ENCODE data around the gene GRK4.

GRK4 gene

DNA sequence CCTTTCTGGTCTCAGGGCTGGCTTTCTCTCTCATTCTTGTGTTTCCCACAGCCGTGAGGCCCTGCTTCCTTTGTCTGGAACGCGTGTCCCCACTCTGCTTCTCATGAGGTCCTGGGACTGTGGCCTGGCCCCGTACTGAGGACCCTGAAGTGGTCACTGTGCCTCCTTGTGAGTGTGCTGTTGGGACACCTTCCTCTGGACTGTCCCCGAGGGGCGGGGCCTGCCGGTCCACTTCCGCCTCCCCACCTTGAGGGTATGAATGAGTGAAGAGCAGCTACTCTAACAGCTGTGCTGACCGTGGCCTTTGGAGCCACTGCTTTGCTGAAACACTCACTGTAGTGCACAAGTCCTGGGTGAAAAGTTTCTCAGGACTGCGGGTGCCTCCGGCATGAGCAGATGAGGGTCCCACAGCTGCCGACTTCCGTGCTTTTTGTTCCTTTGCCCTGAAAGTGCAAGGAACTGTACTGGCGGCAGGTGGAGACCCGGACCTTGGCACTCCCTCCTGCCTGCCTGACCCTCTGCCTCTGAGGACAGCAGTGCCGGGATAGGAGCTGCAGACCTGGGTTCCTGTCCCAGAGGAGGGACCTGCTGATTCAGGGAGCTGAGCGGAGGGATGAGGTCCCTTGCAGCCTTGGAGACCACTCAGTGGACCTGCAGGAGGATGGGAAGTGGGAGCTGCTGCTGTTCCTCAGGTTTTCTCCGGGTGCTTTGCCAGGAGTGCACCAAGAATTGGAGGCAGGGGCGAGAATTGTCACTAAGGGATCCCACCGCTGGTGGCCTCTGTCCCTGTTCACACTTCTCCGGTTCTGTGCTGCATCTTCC lies 73.0 kb downstream of the GRK4 start:
- no peaks in the 10 kb centered on the region for H3K27me3 ChIP-seq (ENCODE audit: insufficient read depth, low read length, poor library complexity, severe bottlenecking)
- no peaks in the 10 kb centered on the region for H3K4me1 ChIP-seq (ENCODE audit: insufficient read depth, low read length, poor library complexity, severe bottlenecking)
- H3K4me3 ChIP-seq (ENCODE audit: low read length, poor library complexity, severe bottlenecking): no peak overlapping the region
- TF ChIP-seq, protein P1, sequence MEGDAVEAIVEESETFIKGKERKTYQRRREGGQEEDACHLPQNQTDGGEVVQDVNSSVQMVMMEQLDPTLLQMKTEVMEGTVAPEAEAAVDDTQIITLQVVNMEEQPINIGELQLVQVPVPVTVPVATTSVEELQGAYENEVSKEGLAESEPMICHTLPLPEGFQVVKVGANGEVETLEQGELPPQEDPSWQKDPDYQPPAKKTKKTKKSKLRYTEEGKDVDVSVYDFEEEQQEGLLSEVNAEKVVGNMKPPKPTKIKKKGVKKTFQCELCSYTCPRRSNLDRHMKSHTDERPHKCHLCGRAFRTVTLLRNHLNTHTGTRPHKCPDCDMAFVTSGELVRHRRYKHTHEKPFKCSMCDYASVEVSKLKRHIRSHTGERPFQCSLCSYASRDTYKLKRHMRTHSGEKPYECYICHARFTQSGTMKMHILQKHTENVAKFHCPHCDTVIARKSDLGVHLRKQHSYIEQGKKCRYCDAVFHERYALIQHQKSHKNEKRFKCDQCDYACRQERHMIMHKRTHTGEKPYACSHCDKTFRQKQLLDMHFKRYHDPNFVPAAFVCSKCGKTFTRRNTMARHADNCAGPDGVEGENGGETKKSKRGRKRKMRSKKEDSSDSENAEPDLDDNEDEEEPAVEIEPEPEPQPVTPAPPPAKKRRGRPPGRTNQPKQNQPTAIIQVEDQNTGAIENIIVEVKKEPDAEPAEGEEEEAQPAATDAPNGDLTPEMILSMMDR (conservative IDR thresholded peaks at IDR 0.05; ENCODE audit: low read length): no peak
- no peak for TF ChIP-seq EZH2phosphoT487 (IDR thresholded peaks at IDR 0.05; ENCODE audit: borderline replicate concordance)
- H2AFZ ChIP-seq (ENCODE audit: low read length): no peak overlapping the region
- no peaks in the 10 kb centered on the region for H4K20me1 ChIP-seq (ENCODE audit: insufficient read depth, low read length, poor library complexity, severe bottlenecking)
- H3F3A ChIP-seq (ENCODE audit: low read depth): no peaks in the 10 kb centered on the region
- no peak overlapping the region for H3K4me2 ChIP-seq (ENCODE audit: low read depth, low read length, poor library complexity, severe bottlenecking)
- no peaks in the 10 kb centered on the region for H3K79me2 ChIP-seq (ENCODE audit: insufficient read depth, low read length)
- H3K9me2 ChIP-seq (replicated peaks; ENCODE audit: low read depth, low read length): no peaks in the 10 kb centered on the region
- H3K9me3 ChIP-seq (ENCODE audit: insufficient read depth, low read depth, low read length): no peaks in the 10 kb centered on the region
- H3K36me3 ChIP-seq (ENCODE audit: insufficient read depth, low read length): no peaks in the 10 kb centered on the region
- no peak overlapping the region for H3K9ac ChIP-seq (ENCODE audit: low read depth, low read length, poor library complexity, severe bottlenecking)

DNA sequence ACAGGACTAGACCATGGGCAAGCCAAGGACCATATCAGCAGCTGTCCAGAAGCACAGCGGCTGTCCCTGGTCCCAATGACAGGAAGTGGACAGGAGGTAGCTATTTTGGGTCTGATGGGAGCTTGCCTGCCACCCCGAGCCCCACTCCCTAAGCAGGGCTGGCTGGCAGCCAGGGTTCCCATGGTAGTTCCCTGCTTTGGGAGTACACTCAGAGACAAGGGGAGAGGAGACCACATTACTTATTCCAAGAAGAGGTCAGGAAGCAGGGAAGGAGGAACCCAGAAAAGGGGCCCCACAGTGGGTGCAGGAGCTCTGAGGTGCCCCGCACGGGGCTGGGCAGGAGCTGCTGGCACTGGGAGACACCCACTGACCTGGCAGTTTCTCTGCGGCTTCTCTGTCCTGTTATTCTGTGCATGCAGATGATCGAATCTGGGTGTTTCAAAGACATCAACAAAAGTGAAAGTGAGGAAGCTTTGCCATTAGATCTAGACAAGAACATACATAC lies 74.6 kb downstream of the GRK4 start:
- H3K79me2 ChIP-seq (ENCODE audit: insufficient read depth, low read length): no peaks in the 10 kb centered on the region
- H3K9me3 ChIP-seq (ENCODE audit: insufficient read depth, low read depth, low read length): no peaks in the 10 kb centered on the region
- no peak overlapping the region for H3K4me3 ChIP-seq (ENCODE audit: low read length, poor library complexity, severe bottlenecking)
- no peaks in the 10 kb centered on the region for H3K27me3 ChIP-seq (ENCODE audit: insufficient read depth, low read length, poor library complexity, severe bottlenecking)
- no peak overlapping the region for H3K9ac ChIP-seq (ENCODE audit: low read depth, low read length, poor library complexity, severe bottlenecking)
- H3K4me2 ChIP-seq (ENCODE audit: low read depth, low read length, poor library complexity, severe bottlenecking): no peak overlapping the region
- no peak for TF ChIP-seq EZH2phosphoT487 (IDR thresholded peaks at IDR 0.05; ENCODE audit: borderline replicate concordance)
- TF ChIP-seq, protein P1 (conservative IDR thresholded peaks at IDR 0.05; ENCODE audit: low read length): no peak
- H2AFZ ChIP-seq (ENCODE audit: low read length): no peak overlapping the region
- no peaks in the 10 kb centered on the region for H3K36me3 ChIP-seq (ENCODE audit: insufficient read depth, low read length)
- no peaks in the 10 kb centered on the region for H4K20me1 ChIP-seq (ENCODE audit: insufficient read depth, low read length, poor library complexity, severe bottlenecking)
- H3K9me2 ChIP-seq (replicated peaks; ENCODE audit: low read depth, low read length): no peaks in the 10 kb centered on the region
- H3K4me1 ChIP-seq (ENCODE audit: insufficient read depth, low read length, poor library complexity, severe bottlenecking): peaks cover 4% of the 10 kb centered on the region
- no peaks in the 10 kb centered on the region for H3F3A ChIP-seq (ENCODE audit: low read depth)

DNA sequence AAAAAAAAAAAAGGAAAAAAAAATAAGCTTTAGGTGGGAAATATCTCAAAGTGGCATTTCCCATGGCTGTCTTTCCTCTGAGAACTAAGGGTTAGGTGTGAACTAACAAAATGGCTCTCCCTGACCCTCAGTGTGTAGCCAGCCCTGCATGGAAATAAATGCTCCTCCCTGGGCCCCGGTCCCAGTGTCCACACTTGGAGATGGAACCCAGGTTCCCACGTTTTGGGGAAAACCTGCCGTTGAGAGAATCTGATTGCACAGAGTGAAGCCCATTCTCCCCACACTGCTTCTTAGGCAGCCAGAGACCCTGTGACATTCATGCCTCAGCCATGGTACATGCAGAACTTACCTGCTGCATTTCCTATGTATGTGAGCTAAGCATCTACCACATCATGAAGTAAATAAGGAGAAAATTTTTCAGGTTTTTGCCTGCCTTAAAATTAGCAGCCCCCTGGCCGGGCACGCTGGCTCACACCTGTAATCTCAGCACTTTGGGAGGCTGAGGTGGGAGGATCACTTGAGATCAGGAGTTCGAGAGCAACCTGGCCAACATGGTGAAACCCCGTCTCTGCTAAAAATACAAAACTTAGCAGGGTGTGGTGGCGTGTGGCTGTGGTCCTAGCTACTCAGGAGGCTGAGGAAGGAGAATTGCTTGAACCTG lies 76.5 kb downstream of the GRK4 start:
- H3K36me3 ChIP-seq (ENCODE audit: insufficient read depth, low read length): no peaks in the 10 kb centered on the region
- H3K4me3 ChIP-seq (ENCODE audit: low read length, poor library complexity, severe bottlenecking): no peak overlapping the region
- no peak overlapping the region for H3K9ac ChIP-seq (ENCODE audit: low read depth, low read length, poor library complexity, severe bottlenecking)
- H4K20me1 ChIP-seq (ENCODE audit: insufficient read depth, low read length, poor library complexity, severe bottlenecking): no peaks in the 10 kb centered on the region
- H3K9me3 ChIP-seq (ENCODE audit: insufficient read depth, low read depth, low read length): no peaks in the 10 kb centered on the region
- no peak overlapping the region for H2AFZ ChIP-seq (ENCODE audit: low read length)
- no peak overlapping the region for H3K4me2 ChIP-seq (ENCODE audit: low read depth, low read length, poor library complexity, severe bottlenecking)
- no peak for TF ChIP-seq EZH2phosphoT487 (IDR thresholded peaks at IDR 0.05; ENCODE audit: borderline replicate concordance)
- TF ChIP-seq, protein P1 (conservative IDR thresholded peaks at IDR 0.05; ENCODE audit: low read length): no peak
- no peaks in the 10 kb centered on the region for H3K79me2 ChIP-seq (ENCODE audit: insufficient read depth, low read length)
- H3K9me2 ChIP-seq (replicated peaks; ENCODE audit: low read depth, low read length): no peaks in the 10 kb centered on the region
- peaks cover 4% of the 10 kb centered on the region for H3K4me1 ChIP-seq (ENCODE audit: insufficient read depth, low read length, poor library complexity, severe bottlenecking)
- H3F3A ChIP-seq (ENCODE audit: low read depth): no peaks in the 10 kb centered on the region
- H3K27me3 ChIP-seq (ENCODE audit: insufficient read depth, low read length, poor library complexity, severe bottlenecking): no peaks in the 10 kb centered on the region

Measured in Loucy (cell line).